Endothelial cell of umbilical vein (primary cell): ENCODE results near the gene USP11. TPM values are rescaled to one million over a fixed set of nuclear protein-coding genes. Genes with fewer than 3 reads are reported as not detected.

Experiments
- BruUV-seq: library from RNA; stranded (reverse); fragments of 400-500 nt; replicated peaks from 2 replicates; lab custom pipeline; 2021; lab: Mats Ljungman, UMichigan
- CTCF ChIA-PET: fragments of 300-600, 350-600 bp; sonication (Branson Sonifier 250); formaldehyde crosslinking; loops from one replicate; lab custom pipeline; 2021; ENCODE audit warnings: antibody characterized with exemption, inconsistent platforms; lab: Charles Lee
- POLR2A ChIA-PET: fragments of 300-600, 350-600 bp; sonication (Branson Sonifier 250); formaldehyde crosslinking; loops from one replicate; lab custom pipeline; 2021; ENCODE audit warnings: antibody characterized with exemption, inconsistent platforms; lab: Charles Lee
- DNase-seq: peaks from one replicate; pipeline ENCODE4 v3.0.0-alpha.2; 2011; ENCODE audit warnings: low read depth, low spot score
- FAIRE-seq: peaks from 2 replicates; lab custom pipeline; 2011; peaks lifted over from hg19 to GRCh38; lab: Jason Lieb, UNC
- H2AFZ ChIP-seq: 2 replicates; pipeline ENCODE4 v1.6.0; 2012; ENCODE audit warnings: low read depth, low read length, control low read depth, inconsistent platforms
- H3K27ac ChIP-seq: 2 replicates; pipeline ENCODE4 v1.5.1; 2011; ENCODE audit warnings: low read depth, mild to moderate bottlenecking, control low read depth, low read length, moderate library complexity; ENCODE audit not compliant: insufficient read depth
- H3K27me3 ChIP-seq, 2 experiments: 2 replicates each; pipeline versions ENCODE4 v1.6.0 to v1.6.1; 2011; ENCODE audit warnings: low read length in 2 of 2, mixed read lengths in 1 of 2; ENCODE audit not compliant: control insufficient read depth in 2 of 2, insufficient read depth in 2 of 2
- H3K36me3 ChIP-seq, 2 experiments: 2 replicates in 1 of 2; 3 replicates in 1 of 2; pipeline ENCODE4 v1.5.1; 2011; ENCODE audit warnings: low read length in 2 of 2, mild to moderate bottlenecking in 1 of 2, moderate library complexity in 1 of 2; ENCODE audit not compliant: control insufficient read depth in 2 of 2, insufficient read depth in 2 of 2; ENCODE audit errors: extremely low read depth in 1 of 2
- H3K4me1 ChIP-seq: 3 replicates; pipeline ENCODE4 v1.5.1; 2011; ENCODE audit warnings: mild to moderate bottlenecking, low read length; ENCODE audit not compliant: control insufficient read depth, insufficient read depth; ENCODE audit errors: extremely low read depth
- H3K4me2 ChIP-seq: 2 replicates; pipeline ENCODE4 v1.6.1; 2011; ENCODE audit warnings: low read length, control low read depth, mixed read lengths; ENCODE audit not compliant: insufficient read depth
- H3K4me3 ChIP-seq, 3 experiments: fragments of 200-600 bp in 1 of 3; sonication (generic), shearing (Covaris generic) in 1 of 3; replicated peaks in 1 of 3; 2 replicates each; pipeline ENCODE4 v1.5.1; 2011 to 2016; ENCODE audit warnings: control low read depth in 3 of 3, low read length in 3 of 3, mild to moderate bottlenecking in 2 of 3, inconsistent platforms in 1 of 3, low read depth in 1 of 3, moderate library complexity in 1 of 3; ENCODE audit not compliant: insufficient read depth in 1 of 3
- H3K79me2 ChIP-seq: 2 replicates; pipeline ENCODE4 v1.6.0; 2012; ENCODE audit warnings: low read length, inconsistent platforms; ENCODE audit not compliant: control insufficient read depth, insufficient read depth
- H3K9ac ChIP-seq: replicated peaks from 2 replicates; pipeline ENCODE3; 2011; ENCODE audit warnings: low read length, control low read depth; ENCODE audit not compliant: insufficient read depth; ENCODE audit errors: extremely low read depth
- H3K9me1 ChIP-seq: replicated peaks from 3 replicates; pipeline ENCODE4 v1.6.0; 2011; ENCODE audit warnings: mild to moderate bottlenecking, low read length; ENCODE audit not compliant: control insufficient read depth, insufficient read depth; ENCODE audit errors: extremely low read depth
- H3K9me3 ChIP-seq: replicated peaks from 2 replicates; pipeline ENCODE4 v1.5.1; 2012; ENCODE audit warnings: low read length, inconsistent platforms; ENCODE audit not compliant: control insufficient read depth, insufficient read depth
- H4K20me1 ChIP-seq: replicated peaks from 2 replicates; pipeline ENCODE3; 2011; ENCODE audit warnings: mild to moderate bottlenecking, low read length; ENCODE audit not compliant: control insufficient read depth, insufficient read depth; ENCODE audit errors: extremely low read depth
- EZH2 ChIP-seq: IDR thresholded peaks from 2 replicates; pipeline ENCODE4 v1.6.1; 2012; ENCODE audit warnings: borderline replicate concordance, low read depth, mild to moderate bottlenecking, moderate library complexity, low read length, inconsistent platforms; ENCODE audit not compliant: severe bottlenecking
- FOS ChIP-seq: IDR thresholded peaks from 2 replicates; pipeline ENCODE4 v1.6.1; 2011; ENCODE audit warnings: mild to moderate bottlenecking, low read length, moderate library complexity, borderline replicate concordance; ENCODE audit not compliant: insufficient read depth
- GATA2 ChIP-seq: IDR thresholded peaks from 2 replicates; pipeline ENCODE4 v1.7.0; 2011; ENCODE audit warnings: low read depth, mild to moderate bottlenecking, moderate library complexity, mixed read lengths, low read length; ENCODE audit not compliant: insufficient read length, insufficient read depth
- JUN ChIP-seq: IDR thresholded peaks from 2 replicates; pipeline ENCODE4 v1.6.1; 2011; ENCODE audit warnings: borderline replicate concordance, low read depth; ENCODE audit not compliant: insufficient read length, insufficient read depth
- MYC ChIP-seq: IDR thresholded peaks from one replicate; pipeline ENCODE4 v1.6.1; 2011; ENCODE audit warnings: mild to moderate bottlenecking, low read depth, low read length
- POLR2A ChIP-seq: IDR thresholded peaks from 2 replicates; pipeline ENCODE4 v1.6.1; 2012; ENCODE audit warnings: low read depth, mild to moderate bottlenecking, control low read depth, low read length
- POLR2AphosphoS5 ChIP-seq: IDR thresholded peaks from 2 replicates; pipeline ENCODE4 v1.6.1; 2012; ENCODE audit warnings: low read depth, mild to moderate bottlenecking, control low read depth, low read length, moderate library complexity; ENCODE audit not compliant: insufficient read depth
- dilution Hi-C: fragments of 300-500 bp; cut with MboI; formaldehyde crosslinking; loops from one replicate; pipeline ENCODE4 v1.15.0; 2019; ENCODE audit warnings: low sequenced_read_pairs; ENCODE audit not compliant: extremely low pct_ligation_motif_present
- intact Hi-C: fragments of 100-400 bp; cut with micrococcal nuclease; formaldehyde crosslinking; loops from one replicate; pipeline ENCODE4 v1.10.0; 2022
- polyA plus RNA-seq, 4 experiments: library from polyadenylated mRNA; depleted of rRNA in 3 of 4; stranded (reverse) in 3 of 4; unstranded in 1 of 4; fragments of >200 nt; gene quantifications; 2 replicates each; pipeline versions ENCODE4 v1.2.1 to v1.2.3, GENCODE V29; 2011 to 2012; ENCODE audit warnings: missing spikeins in 1 of 4
- total RNA-seq: library from RNA; stranded (reverse); gene quantifications from 2 replicates; pipeline ENCODE4 v1.2.3, GENCODE V29; 2021
- TF ChIP-seq, protein P1 (sequence below): IDR thresholded peaks from 2 replicates; pipeline ENCODE4 v1.6.1; 2011; ENCODE audit not compliant: insufficient read depth, insufficient read length
- TF ChIP-seq, protein P2 (sequence below), 2 donors: IDR thresholded peaks; 1 replicate in 1 of 2; 2 replicates in 1 of 2; pipeline ENCODE4 v1.5.1; 2011; ENCODE audit warnings: low read length in 2 of 2, mild to moderate bottlenecking in 2 of 2, moderate library complexity in 2 of 2, control low read depth in 1 of 2, inconsistent platforms in 1 of 2, low read depth in 1 of 2; ENCODE audit not compliant: insufficient read depth in 1 of 2; ENCODE audit errors: extremely low read depth in 1 of 2

Gene USP11
- total and polyA plus RNA-seq, 2 donors (not counting 3 experiments of a cell fraction or from before 2014, with no cell fraction given), result 24.0 to 36.4 TPM

DNA sequence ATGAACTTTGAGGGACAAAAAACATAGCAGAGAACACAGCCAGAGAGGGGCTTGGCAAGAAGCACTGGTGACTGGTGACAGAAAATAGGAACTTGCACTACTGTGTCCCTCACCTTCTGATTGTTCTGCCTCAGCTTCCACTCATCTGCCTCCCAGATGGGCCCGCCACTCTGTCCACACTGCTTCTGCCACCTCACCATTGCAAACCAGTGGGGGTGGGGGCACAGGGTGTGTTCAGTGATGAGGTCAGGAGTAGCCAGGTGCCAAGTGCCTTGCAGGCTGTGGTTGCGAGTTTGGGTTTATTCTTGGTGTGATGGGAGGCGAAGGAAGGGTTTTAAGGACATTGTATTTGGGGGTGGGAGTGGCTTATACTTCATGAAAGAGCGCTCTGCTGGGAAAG is 48.3 kb upstream of the USP11 start:
- CTCF ChIA-PET, result no interaction called here
- Histone ChIP-seq H3K27me3 (no peaks in the 10 kb centered on the region), H3K9me1 (no peaks in the 10 kb centered on the region), H4K20me1 (no peaks in the 10 kb centered on the region), H3K36me3 (peaks cover 0 to 32% of the 10 kb centered on the region in 2 experiments), H2AFZ (no peak overlapping the region), H3K79me2 (no peaks in the 10 kb centered on the region), H3K4me3 (no peak overlapping the region), H3K9ac (no peak overlapping the region), H3K27ac (no peak overlapping the region), H3K4me2 (no peak overlapping the region), H3K9me3 (no peaks in the 10 kb centered on the region), H3K4me1 (no peaks in the 10 kb centered on the region)
- no peak for DNase-seq
- TF ChIP-seq POLR2A (no peak), MYC (no peak), FOS (no peak), JUN (no peak), POLR2AphosphoS5 (no peak), EZH2 (no peak), GATA2 (no peak)
- TF ChIP-seq, protein P1, sequence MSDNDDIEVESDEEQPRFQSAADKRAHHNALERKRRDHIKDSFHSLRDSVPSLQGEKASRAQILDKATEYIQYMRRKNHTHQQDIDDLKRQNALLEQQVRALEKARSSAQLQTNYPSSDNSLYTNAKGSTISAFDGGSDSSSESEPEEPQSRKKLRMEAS, result no peak
- TF ChIP-seq, protein P2, sequence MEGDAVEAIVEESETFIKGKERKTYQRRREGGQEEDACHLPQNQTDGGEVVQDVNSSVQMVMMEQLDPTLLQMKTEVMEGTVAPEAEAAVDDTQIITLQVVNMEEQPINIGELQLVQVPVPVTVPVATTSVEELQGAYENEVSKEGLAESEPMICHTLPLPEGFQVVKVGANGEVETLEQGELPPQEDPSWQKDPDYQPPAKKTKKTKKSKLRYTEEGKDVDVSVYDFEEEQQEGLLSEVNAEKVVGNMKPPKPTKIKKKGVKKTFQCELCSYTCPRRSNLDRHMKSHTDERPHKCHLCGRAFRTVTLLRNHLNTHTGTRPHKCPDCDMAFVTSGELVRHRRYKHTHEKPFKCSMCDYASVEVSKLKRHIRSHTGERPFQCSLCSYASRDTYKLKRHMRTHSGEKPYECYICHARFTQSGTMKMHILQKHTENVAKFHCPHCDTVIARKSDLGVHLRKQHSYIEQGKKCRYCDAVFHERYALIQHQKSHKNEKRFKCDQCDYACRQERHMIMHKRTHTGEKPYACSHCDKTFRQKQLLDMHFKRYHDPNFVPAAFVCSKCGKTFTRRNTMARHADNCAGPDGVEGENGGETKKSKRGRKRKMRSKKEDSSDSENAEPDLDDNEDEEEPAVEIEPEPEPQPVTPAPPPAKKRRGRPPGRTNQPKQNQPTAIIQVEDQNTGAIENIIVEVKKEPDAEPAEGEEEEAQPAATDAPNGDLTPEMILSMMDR (IDR thresholded peaks at IDR 0.05; ENCODE audit: extremely low read depth in 1 of 2, insufficient read depth in 1 of 2, low read depth in 1 of 2, low read length in 2 of 2), result no peak
- POLR2A ChIA-PET, result interaction anchor here (0.6 kb wide), 1 partner anchor 471 kb away, joined by 3 read pairs; no protein-coding TSS in a partner anchor
- no peak for FAIRE-seq
- intact Hi-C loops, result no loop called here
- no TSS peak for BruUV-seq
- dilution Hi-C loops, result no loop called here
